Fibroblast of villous mesenchyme (primary cell): Measurements from ENCODE around the gene KCNAB2. TPM values are rescaled to one million over a fixed set of nuclear protein-coding genes. Genes with fewer than 3 reads are reported as not detected.

Experiments used
- DNase-seq: peaks from one replicate; pipeline ENCODE4 v3.0.0-alpha.2; 2010; ENCODE audit warnings: low read depth
- H3K4me3 ChIP-seq: 2 replicates; pipeline ENCODE4 v1.5.1; 2011; ENCODE audit warnings: low read depth, mild to moderate bottlenecking, low read length
- total RNA-seq: library from RNA; depleted of rRNA; stranded (reverse); fragments of >200 nt; gene quantifications from 2 replicates; pipeline ENCODE4 v1.2.3, GENCODE V29; 2012
- TF ChIP-seq, protein P1 (sequence below): IDR thresholded peaks from 2 replicates; pipeline ENCODE4 v1.5.1; 2012; ENCODE audit warnings: low read depth, mild to moderate bottlenecking, low read length; ENCODE audit not compliant: insufficient read depth

Gene KCNAB2
- total RNA-seq, 1 donor = 2.6 TPM

DNA sequence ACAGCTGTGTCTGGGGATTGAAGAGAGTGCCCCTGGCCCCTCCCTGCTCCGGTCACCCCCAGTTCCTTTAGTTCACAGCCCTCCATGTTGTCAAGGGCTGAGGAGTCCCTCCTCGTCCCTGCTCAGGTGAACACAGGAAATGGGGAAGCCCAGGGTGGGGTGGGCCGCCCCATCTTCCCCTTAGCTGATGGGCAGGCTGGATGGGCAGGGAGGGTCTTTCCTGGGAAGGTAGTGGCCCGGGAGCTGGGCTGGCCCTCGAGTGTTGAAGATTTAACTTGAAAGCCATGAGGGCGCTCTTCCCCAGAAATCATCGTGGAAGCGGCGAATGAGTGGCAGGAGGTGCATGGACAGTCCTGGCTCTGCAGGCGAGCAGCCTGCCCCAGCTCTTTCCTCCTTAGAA lies 35.1 kb upstream of the KCNAB2 start:
- TF ChIP-seq, protein P1, sequence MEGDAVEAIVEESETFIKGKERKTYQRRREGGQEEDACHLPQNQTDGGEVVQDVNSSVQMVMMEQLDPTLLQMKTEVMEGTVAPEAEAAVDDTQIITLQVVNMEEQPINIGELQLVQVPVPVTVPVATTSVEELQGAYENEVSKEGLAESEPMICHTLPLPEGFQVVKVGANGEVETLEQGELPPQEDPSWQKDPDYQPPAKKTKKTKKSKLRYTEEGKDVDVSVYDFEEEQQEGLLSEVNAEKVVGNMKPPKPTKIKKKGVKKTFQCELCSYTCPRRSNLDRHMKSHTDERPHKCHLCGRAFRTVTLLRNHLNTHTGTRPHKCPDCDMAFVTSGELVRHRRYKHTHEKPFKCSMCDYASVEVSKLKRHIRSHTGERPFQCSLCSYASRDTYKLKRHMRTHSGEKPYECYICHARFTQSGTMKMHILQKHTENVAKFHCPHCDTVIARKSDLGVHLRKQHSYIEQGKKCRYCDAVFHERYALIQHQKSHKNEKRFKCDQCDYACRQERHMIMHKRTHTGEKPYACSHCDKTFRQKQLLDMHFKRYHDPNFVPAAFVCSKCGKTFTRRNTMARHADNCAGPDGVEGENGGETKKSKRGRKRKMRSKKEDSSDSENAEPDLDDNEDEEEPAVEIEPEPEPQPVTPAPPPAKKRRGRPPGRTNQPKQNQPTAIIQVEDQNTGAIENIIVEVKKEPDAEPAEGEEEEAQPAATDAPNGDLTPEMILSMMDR = no peak
- no peak overlapping the region for H3K4me3 ChIP-seq
- no peak for DNase-seq

DNA sequence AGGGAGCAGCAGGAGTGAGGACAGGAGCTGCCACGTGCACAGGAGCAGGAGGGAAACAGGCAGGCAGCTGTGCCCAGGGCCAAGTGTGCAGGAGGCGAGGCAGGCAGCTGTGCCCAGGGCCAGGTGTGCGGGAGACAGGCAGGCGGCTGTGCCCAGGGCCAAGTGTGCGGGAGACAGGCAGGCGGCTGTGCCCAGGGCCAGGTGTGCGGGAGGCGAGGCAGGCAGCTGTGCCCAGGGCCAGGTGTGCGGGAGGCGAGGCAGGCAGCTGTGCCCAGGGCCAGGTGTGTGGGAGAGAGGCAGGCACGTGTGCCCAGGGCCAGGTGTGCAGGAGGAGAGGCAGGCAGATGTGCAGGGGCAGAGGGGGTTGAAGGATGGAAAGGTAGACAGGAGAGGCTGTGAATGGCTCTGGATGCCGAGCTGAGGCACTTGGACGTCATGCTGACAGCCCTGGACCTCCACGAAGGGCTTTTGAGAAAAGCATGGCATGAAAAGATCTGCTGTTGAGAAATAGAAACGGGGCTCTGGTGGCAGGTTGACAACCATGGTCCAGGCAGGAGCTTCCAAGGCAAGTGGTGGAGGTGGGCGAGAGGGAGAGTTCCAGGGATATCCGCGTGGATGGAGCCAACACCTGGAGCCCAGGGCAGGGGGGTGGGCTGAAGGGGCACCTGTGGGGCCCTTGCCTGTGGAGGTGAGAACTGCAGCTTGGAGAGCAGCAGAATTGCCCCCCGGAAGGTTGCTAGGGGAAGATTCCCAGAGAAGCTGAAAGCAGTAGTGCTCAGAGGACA lies 34.3 kb upstream of the KCNAB2 start:
- H3K4me3 ChIP-seq = no peak overlapping the region
- no peak for DNase-seq
- TF ChIP-seq, protein P1 = no peak

DNA sequence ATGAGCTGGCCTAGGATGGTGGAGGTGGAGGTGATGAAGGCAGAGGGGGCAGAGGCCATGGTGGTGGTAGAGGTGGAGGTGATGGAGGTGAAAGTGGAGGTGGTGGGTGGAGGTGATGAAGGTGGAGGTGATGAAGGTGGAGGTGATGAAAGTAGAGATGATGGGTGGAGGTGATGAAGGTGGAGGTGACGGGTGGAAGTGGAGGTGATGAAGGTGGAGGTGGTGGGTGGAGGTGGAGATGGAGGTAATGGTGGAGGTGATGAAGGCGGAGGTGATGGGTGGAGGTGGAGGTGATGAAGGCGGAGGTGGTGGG lies 33.8 kb upstream of the KCNAB2 start:
- TF ChIP-seq, protein P1 = no peak

DNA sequence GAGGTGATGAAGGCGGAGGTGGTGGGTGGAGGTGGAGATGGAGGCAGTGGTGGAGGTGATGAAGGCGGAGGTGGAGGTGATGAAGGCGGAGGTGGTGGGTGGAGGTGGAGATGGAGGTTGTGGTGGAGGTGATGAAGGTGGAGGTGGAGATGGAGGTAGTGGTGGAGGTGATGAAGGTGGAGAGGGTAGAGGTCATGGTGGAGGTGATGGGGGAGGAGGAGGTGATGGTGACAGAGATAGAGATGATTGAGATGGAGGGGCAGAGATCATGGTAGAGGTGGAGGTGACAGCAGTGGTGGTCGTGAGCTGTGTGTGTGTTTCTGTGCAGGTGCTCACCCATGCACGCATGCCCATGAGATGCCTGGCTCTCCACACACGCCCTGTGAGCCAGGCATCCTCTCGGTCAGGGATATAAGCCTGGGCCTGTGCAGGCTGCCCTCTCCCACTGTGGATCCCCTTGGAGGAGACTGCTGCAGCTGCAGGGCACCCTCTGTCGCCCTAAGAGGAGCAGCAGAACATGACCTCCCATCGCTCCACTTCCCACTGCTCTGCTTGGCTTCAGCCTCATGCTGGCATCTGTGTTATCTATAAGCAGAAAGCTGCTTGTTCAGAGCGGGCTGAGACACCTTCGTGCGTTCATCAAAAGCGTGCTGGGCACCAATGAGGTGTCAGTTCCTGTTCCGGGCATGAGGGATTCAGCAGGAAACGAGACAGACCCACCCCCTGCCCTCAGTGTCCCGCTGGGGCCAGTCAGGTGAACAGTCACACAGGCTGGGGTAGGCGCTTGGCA lies 33.0 kb upstream of the KCNAB2 start:
- no peak for DNase-seq
- TF ChIP-seq, protein P1 = no peak
- H3K4me3 ChIP-seq = no peak overlapping the region

More for the DNA sequence above, 33.8 kb upstream of the KCNAB2 start:
- H3K4me3 ChIP-seq = no peak overlapping the region
- DNase-seq = no peak

DNA sequence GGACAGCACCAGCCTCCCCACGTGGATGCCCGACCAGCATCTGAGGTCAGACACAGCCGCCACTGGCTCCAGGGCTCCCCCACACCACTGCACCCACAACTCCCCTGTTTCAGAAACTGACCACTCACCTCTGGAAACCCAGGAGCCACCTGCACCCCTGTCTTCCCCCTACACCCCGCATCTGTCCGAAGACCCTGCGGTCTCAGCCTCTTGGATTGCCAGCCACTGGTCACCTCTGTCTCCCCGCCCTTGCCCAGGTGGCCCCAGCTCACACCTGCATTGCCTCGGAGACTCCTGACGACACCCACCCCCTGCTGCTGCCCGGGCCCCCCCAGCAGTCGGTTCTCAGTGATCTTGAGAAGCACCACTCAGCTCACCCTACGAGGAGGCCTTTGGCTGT lies 32.2 kb upstream of the KCNAB2 start:
- no peak overlapping the region for H3K4me3 ChIP-seq
- TF ChIP-seq, protein P1 = no peak
- no peak for DNase-seq

DNA sequence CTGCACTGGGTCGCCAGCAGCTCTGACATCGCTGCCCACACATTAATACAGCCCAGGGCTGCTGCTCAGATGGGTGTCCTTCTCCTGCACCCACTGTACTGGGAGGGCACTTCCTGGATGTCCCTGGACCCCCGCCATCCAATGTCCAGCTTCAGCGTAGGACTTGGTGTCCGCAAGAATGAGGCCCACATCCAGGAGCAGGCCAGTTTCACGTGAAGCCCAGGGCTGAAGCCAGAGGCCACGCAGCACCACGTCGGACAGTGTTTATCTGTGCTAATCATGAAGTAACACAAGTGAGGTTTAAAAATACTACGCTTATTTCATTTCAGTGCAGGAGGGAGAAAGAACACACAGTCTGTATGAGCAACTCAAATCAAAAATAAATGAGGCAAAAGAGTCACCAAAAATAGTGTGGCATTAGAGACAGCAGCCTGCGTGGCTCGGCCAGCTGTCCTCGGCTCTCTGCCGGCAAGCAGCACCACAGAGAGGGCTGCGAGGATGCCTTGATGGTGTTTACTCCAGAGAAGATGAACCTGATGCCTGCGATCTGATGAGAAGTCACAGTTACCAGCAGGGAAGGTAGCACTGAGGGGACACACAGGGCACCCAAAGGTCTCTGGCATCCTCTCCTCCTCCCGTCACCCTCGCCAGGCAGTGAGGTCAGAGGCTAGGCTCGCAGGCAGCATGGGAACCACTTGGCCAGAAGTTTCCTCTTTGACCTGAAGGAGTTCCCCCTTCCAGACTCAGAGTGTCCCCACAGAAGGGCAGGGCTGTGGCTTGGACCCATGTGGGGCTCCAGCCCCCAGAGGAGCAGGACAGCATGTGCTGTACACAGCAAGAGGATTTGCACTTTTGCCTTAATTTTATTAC lies 31.3 kb upstream of the KCNAB2 start:
- TF ChIP-seq, protein P1 = no peak
- no peak for DNase-seq
- no peak overlapping the region for H3K4me3 ChIP-seq
